Activated CD4-positive, alpha-beta T cell treated with anti-CD3 and anti-CD28 coated beads for 48 hours (primary cell): ENCODE results near the gene SETD1B.
"Not testable (repeated sequence)": the region's sequence is repeated elsewhere in the genome, so short reads cannot be mapped to it uniquely, and the experiment has no call there.

Experiments
- DNase-seq: peaks from one replicate; pipeline ENCODE4 v3.0.0-alpha.2; 2020

The SETD1B gene

DNA sequence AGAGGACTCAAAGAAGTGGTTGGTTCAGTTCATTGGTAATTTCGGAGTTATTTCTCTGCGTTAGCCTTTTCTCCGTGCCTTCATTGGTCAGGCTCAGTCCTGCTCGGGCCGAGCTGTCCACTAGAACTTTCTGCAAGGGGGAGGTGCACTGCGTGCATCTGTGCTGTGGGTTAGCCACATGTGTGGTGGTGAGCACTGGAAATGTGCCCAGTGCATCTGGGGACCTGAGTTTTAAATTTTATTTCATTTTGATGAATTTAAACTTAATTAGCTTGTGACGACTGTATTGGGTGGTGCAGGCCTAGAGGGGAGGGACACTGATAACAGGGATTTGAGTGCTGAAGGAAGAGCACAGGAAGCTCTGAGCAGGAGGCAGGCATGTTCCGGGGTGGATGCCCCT lies 24.5 kb downstream of the SETD1B start:
- no peak for DNase-seq

DNA sequence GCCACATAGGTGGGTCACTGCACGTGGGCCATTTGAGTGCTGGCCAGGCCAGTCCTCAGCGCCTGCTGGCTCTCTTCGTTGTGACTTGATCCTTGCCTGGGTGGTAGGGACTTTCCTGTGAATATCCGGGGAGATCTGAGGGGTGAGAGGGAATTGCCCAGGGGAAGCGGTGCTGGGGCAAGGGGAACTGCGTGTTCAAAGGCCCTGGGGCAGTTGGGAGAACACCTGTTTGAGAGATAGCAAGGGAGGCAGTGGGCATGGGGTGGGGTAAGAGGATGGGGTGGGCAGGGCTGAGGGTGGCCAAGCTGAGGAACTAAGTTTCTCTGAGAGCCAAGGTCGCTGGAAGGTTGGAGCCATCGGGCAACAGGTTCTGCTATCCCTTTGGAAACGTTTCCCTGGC lies 25.0 kb downstream of the SETD1B start:
- DNase-seq: no peak

DNA sequence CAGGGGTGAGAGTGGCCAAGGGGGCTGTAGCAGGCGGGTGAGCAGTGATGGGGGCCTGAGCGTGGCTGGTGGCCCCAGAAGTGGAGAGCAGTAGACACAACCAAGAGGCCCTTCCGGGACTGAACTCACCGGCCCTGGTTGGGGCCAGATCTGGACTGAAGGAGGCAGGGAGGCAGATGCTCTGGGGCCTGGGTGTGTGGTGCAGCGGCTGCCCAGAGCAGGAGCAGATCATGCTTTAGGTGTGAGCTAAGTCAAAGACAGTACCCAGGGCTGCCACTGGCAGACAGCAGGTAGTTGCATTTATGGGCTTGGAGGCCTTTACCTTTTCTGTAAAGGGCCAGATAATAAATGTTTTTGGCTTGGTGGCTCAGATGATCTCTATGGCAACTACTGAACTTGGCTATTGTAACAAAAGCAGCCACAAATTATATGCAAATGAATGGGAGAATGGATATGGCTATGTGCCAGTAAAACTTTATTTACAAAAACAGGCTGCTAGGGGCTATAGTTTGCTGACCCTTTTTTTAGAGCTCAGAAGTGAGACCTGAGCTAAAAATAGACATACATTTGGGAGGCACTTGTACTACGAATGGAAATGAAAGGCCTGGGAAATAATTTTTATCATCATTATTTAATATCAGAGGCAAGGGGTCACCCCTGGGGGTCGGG lies 25.6 kb downstream of the SETD1B start:
- no peak for DNase-seq

GRCh38 chr12:121830134-121830533 lies 26.3 kb downstream of the SETD1B start:
- DNase-seq: no peak

- DNase-seq: no peak
Observed at GRCh38 chr12:121830588-121831265, 26.9 kb downstream of the SETD1B start.

- no peak for DNase-seq
Observed at GRCh38 chr12:121831571-121832245, 27.9 kb downstream of the SETD1B start.

DNA sequence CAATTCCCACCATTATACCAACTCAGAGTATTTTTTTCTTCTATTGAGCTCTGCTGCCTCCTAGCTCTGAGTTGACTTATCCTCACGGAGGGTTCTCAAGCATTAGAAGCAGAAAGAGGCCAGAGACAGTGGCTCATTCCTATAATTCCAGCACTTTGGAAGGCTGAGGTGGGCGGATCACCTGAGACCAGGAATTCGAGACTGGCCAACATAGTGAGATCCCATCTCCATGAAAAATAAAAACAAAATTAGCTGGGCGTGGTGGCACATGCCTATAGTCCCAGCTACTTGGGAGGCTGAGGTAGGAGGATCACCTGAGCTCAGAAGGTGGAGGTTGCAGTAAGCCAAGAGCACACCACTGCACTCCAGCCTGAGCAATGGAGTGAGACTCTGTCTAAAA lies 33.9 kb downstream of the SETD1B start:
- DNase-seq: no peak

GRCh38 chr12:121838126-121838525 lies 34.3 kb downstream of the SETD1B start:
- DNase-seq: no peak

- peak; percentile 100 for DNase-seq
Observed at GRCh38 chr12:121839106-121839992, 35.5 kb downstream of the SETD1B start.

DNA sequence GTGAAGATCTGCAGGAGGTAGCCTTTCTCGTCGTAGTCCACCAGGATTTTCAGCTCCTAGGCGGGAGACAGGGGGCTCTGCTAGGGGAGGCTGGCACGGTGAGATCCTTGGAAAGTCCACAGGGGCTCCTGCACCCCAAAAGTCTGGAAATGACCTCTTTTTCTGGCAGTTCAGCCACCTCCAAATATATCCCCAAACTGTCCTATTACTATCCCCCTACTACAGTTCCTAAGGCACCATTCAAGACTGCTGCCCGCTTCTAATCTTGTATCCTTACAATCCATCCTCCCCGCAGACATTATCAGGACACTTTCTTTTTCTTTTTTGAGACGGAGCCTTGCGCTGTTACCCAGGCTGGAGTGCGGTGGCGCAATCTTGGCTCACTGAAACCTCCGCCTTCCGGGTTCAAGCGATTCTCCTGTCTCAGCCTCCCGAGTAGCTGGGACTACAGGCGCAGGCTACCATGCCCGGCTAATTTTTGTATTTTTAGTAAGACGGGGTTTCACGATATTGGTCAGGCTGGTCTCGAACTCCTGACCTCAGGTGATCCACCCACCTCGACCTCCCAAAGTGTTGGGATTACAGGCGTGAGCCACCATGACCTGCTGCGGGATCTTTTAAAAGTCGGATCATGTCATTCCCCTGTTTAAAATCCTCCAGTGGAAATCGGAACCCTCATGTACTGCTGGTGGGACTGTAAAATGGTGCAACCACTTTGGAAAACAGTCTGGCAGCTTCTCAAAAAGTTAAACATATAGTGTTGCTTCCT lies 36.4 kb downstream of the SETD1B start:
- DNase-seq: no peak

DNA sequence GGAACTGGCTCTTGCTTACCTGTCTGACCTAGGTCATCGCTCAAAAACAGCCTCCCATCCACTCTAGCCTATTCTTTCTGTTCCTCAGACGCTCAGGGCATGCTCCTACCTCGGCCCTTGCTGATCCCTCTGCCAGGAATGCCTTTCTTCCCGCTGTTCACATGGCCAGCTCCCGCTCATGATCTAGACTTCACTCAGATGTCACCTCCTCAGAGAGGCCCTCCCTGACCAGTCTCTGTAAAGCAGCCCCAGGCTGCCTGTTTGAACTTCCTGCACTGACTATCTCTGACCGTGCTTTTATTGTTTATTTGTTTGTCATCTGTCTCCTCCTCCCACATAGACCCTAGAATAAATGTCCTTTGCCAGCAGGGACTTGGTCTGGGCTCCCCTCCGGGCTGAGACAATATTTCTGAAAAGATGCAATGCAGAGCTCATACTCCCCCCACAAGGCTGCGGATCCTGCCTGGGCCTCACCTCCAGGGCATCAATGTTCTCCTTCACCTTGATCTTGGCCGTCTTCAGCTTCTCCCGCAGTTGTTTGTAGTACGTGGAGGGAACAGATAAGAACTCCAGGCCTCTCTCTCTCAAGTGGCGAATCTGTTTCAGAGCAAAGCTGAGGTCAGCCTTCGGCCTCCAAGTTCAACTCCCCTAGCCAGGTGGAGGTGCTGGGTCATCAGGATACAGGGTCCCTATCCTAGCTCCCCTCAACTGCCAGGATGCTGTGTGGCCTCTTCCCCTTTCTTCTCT lies 39.6 kb downstream of the SETD1B start:
- DNase-seq: no peak

DNA sequence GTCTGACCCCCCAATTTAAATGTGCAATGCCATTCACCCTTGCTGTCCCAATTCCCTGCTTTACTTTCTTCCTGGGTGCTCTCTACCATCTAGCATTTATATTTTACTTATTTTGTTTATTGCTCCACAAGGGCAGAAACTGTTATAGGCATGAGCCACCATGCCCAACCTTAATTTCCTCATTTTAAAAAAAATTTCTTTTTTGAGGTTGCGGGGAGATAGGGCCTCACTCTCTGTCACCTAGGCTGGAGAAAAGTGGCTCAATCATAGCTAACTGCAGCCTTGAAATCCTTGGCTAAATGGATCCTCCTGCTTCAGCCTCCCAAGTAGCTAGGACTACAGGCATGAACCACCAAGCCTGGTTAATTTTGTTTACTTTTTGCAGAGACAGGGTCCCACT lies 41.9 kb downstream of the SETD1B start:
- DNase-seq: no peak

GRCh38 chr12:121849211-121849610 lies 45.4 kb downstream of the SETD1B start:
- no peak for DNase-seq

DNA sequence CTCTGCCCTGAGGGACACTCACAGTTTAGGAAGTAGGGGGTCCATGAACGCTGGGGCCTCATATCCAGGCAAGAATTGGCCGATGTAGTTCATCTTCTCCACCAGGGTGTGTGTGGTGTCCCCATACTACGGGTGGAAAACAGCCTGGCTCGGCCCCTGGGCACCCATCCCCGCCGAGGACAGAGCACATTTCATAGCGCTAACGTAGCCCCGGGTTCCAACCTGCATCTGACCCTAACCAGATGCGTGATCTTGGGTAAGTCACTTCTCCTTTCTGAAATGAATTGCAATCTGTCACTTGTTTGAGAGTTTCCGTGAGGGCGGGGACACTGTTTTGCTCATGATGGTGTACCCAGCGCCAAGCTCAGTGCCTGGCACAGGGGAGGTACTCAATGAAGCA lies 45.9 kb downstream of the SETD1B start:
- DNase-seq: no peak

DNA sequence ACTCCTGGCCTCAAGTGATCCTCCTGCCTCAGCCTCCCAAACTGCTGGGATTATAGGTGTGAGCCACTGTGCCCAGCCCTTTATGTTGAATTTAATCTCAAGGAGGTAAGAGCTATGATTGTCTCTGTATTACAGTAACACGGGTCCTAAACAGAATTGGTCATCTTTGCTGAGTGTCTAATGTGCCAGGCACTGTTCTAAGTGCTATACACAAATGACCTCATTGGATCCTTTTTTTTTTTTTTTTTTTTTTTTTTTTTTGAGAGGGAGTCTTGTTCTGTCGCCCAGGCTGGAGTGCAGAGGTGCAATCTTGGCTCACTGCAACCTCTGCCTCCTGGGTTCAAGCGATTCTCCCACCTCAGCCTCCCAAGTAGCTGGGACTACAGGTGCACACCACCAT lies 48.6 kb downstream of the SETD1B start:
- DNase-seq: not testable (repeated sequence)

DNA sequence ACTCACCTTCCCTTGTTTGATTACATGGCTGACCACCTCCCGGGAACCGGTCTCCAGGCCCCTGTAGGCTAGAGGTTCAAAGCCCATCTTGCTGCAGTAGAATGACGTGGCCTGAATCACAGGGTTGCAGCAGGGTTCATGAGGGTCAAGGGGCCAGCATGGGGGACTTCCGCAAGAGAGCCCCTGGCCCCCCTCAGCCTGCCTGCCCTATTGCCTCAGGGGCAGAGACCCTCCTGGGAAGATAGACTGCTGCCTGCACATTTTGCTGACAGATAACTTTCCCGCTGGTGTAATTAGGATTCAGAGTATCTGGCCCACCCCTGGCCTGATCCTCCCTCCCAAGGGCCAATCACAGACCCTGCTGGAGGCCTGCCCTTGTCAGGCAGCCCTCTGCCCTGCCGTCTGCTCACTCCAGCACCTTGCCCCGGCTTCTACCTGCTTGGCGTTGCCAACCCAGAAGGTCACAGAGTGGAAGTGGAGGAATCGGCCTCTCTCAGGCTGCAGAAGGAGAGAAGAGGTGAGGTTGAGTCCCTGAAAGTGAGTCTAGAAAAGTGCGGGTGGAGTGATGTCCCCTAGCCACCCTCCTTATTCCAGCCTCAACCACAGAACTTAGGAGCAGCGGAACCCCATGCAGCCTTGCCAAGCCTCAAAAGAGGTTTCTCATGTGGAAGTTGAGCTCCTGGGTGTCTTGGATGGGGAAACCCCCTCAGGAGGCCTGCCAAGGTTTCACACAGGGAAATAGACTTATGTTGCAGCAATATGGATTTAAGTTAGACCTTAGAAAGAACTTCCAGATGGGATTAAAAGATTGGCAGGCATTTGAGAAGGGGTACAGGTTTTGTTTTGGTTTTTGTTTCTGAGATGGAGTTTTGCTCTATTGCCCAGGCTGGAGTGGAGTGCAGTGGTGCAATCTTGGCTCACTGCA lies 53.8 kb downstream of the SETD1B start:
- no peak for DNase-seq

GRCh38 chr12:121858318-121858661 lies 54.5 kb downstream of the SETD1B start:
- DNase-seq: no peak

DNA sequence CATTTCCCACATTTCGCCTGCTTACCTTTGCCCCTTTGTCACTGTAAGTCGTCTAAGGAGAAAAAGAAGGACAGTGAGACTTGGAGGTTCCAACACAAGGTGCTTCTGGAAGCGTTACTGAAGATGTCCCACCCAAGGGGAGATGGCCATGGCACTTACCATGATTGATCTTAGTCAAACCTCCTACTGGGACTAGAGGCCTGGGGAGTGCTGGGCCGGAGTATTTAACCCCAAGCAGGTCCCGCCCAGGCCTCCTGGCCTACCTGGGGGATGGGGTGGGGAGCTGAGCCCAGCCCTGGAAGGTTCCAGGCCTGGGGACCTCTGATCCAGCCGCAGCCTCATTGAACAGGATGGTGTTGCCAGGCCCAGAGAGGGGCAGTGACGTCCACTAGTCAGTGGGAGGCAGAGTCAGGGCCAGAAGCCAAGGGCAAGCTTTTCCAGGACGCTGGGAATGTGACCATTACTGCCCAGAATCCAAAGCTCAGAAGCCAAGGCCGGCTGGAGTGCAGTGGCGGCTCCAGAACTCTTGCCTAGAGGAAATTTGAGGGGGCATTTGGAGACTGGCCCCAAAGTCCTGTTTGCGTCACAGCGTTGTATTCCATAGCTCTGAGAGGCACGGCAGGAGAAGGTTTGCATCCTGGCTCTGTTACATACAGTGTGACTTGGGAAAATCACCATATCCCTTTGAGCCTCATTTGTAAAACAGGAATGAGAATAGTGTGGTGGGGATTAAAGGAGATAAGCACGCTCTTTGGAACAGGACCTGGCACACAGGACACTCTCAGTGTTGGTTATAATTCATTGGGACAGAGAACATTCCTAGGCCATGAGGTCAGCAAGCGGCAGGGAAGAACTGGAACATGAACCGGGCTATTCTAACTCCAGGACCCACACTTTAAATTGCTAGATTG lies 55.1 kb downstream of the SETD1B start, which contains the start of gene HPD:
HPD (minus strand) TSS at position 198 of the 911 bp plus-strand sequence; CDS start at position 162, 36 bp downstream.
- DNase-seq: no peak

- no peak for DNase-seq
Observed at GRCh38 chr12:121860257-121860656, 56.4 kb downstream of the SETD1B start.
